CD4-positive, alpha-beta memory T cell (primary cell): Measurements from ENCODE around the gene SLC7A5. TPM values are rescaled to one million over a fixed set of nuclear protein-coding genes. Genes with fewer than 3 reads are reported as not detected.
A peak's percentile ranks its signal among the peaks of the same experiment; 100 is the strongest.
"Not testable (repeated sequence)": the region's sequence is repeated elsewhere in the genome, so short reads cannot be mapped to it uniquely, and the experiment has no call there.

ENCODE experiments used
- CTCF ChIA-PET: fragments of 350-600 bp; sonication (Branson Sonifier 250); formaldehyde crosslinking; loops from one replicate; lab custom pipeline; 2021; ENCODE audit warnings: inconsistent platforms; ENCODE audit not compliant: partially characterized antibody; lab: Charles Lee
- POLR2A ChIA-PET: fragments of 350-600 bp; sonication (Branson Sonifier 250); formaldehyde crosslinking; loops from one replicate; lab custom pipeline; 2021; ENCODE audit not compliant: partially characterized antibody; lab: Charles Lee
- DNase-seq, 5 donors: peaks; one replicate each; pipeline versions ENCODE4 v3.0.0 to v3.0.0-alpha.2; 2020 to 2022; ENCODE audit warnings: mixed read lengths in 1 of 5
- H3K27ac ChIP-seq: one replicate; pipeline ENCODE4 v1.7.0; 2013; ENCODE audit warnings: low read depth, low read length
- H3K27me3 ChIP-seq: 2 replicates; pipeline ENCODE4 v1.7.0; 2013; ENCODE audit warnings: mild to moderate bottlenecking, low read length, moderate library complexity; ENCODE audit not compliant: insufficient read depth
- H3K36me3 ChIP-seq: 2 replicates; pipeline ENCODE4 v1.7.0; 2013; ENCODE audit warnings: mild to moderate bottlenecking, low read length, moderate library complexity; ENCODE audit not compliant: insufficient read depth
- H3K4me1 ChIP-seq: 2 replicates; pipeline ENCODE4 v1.7.0; 2013; ENCODE audit warnings: mild to moderate bottlenecking, low read length, moderate library complexity; ENCODE audit not compliant: insufficient read depth
- H3K4me3 ChIP-seq, 2 donors: one replicate each; pipeline ENCODE4 v1.7.0; 2013; ENCODE audit warnings: low read length in 2 of 2, mild to moderate bottlenecking in 1 of 2
- H3K9me3 ChIP-seq, 2 donors: one replicate each; pipeline ENCODE4 v1.7.0; 2013; ENCODE audit warnings: low read length in 2 of 2, control low read depth in 1 of 2; ENCODE audit not compliant: control insufficient read depth in 1 of 2
- H3K27ac Mint-ChIP-seq, 7 donors: one replicate each; pipeline ENCODE4 v1.8.0; 2020 to 2021; ENCODE audit warnings: mixed read lengths in 7 of 7, mild to moderate bottlenecking in 6 of 7, inconsistent platforms in 3 of 7, moderate library complexity in 3 of 7
- H3K27me3 Mint-ChIP-seq, 2 donors: one replicate each; pipeline ENCODE4 v1.8.0; 2020 to 2021; ENCODE audit warnings: mixed read lengths in 2 of 2
- H3K36me3 Mint-ChIP-seq, 2 donors: one replicate each; pipeline ENCODE4 v1.8.0; 2020 to 2021; ENCODE audit warnings: mixed read lengths in 2 of 2, inconsistent platforms in 1 of 2, mild to moderate bottlenecking in 1 of 2
- H3K4me1 Mint-ChIP-seq, 4 donors: one replicate each; pipeline ENCODE4 v1.8.0; 2020 to 2021; ENCODE audit warnings: mixed read lengths in 4 of 4, mild to moderate bottlenecking in 1 of 4
- H3K4me3 Mint-ChIP-seq, 8 donors: one replicate each; pipeline ENCODE4 v1.8.0; 2020 to 2021; ENCODE audit warnings: mixed read lengths in 8 of 8, mild to moderate bottlenecking in 7 of 8, moderate library complexity in 6 of 8, inconsistent platforms in 3 of 8
- H3K9me3 Mint-ChIP-seq, 8 donors: one replicate each; pipeline ENCODE4 v1.8.0; 2020 to 2021; ENCODE audit warnings: mixed read lengths in 8 of 8, mild to moderate bottlenecking in 5 of 8, inconsistent platforms in 3 of 8, moderate library complexity in 1 of 8
- intact Hi-C: fragments of 100-400 bp; cut with micrococcal nuclease; formaldehyde crosslinking; loops from one replicate; pipeline ENCODE4 v1.15.1; 2023
- polyA plus RNA-seq, 2 donors: library from polyadenylated mRNA; unstranded; fragments of 300-500 nt; fragmentation: Illumina TruSeq; gene quantifications; one replicate each; pipeline ENCODE4 v1.2.3, GENCODE V29; 2021
- total RNA-seq, 2 experiments: library from RNA; stranded (reverse); gene quantifications; one replicate each; pipeline ENCODE4 v1.2.3, GENCODE V29; 2021

Gene SLC7A5
- total and polyA plus RNA-seq, 4 experiments from 2014 or later: 3.5 to 13.5 (median 9.2) TPM

GRCh38 chr16:87829622-87829980 lies 39.7 kb downstream of the SLC7A5 start:
- H3K27me3 ChIP-seq: no peaks in the 10 kb centered on the region
- no peaks in the 10 kb centered on the region for H3K9me3 ChIP-seq
- no peak overlapping the region for H3K27ac ChIP-seq
- no peak overlapping the region for H3K4me3 ChIP-seq
- H3K27me3 Mint-ChIP-seq: no peaks in the 10 kb centered on the region
- POLR2A ChIA-PET: no interaction called here
- CTCF ChIA-PET: no interaction called here
- peak in 1 of 5 donors; percentile 38 for DNase-seq
- H3K4me1 Mint-ChIP-seq: no peaks in the 10 kb centered on the region
- intact Hi-C loops: no loop called here
- no peaks in the 10 kb centered on the region for H3K4me1 ChIP-seq
- H3K27ac Mint-ChIP-seq: peak overlapping the region in 1 of 7 donors; percentile 90
- peak overlapping the region in 1 of 8 donors; percentile 49 for H3K4me3 Mint-ChIP-seq
- peaks cover 8 to 38% of the 10 kb centered on the region in 2 donors for H3K36me3 Mint-ChIP-seq
- H3K36me3 ChIP-seq: no peaks in the 10 kb centered on the region
- no peaks in the 10 kb centered on the region for H3K9me3 Mint-ChIP-seq

GRCh38 chr16:87828907-87829621 lies 40.2 kb downstream of the SLC7A5 start:
- Mint-ChIP-seq H3K27ac (peak overlapping the region in 4 of 7 donors; percentile 56 to 90 (median 77)), H3K27me3 (no peaks in the 10 kb centered on the region), H3K9me3 (no peaks in the 10 kb centered on the region), H3K36me3 (peaks cover 5 to 32% of the 10 kb centered on the region in 2 donors), H3K4me3 (no peak overlapping the region), H3K4me1 (no peaks in the 10 kb centered on the region)
- Histone ChIP-seq H3K27ac (no peak overlapping the region), H3K36me3 (no peaks in the 10 kb centered on the region), H3K4me3 (no peak overlapping the region), H3K4me1 (no peaks in the 10 kb centered on the region), H3K27me3 (no peaks in the 10 kb centered on the region), H3K9me3 (no peaks in the 10 kb centered on the region)
- intact Hi-C loops: no loop called here
- peak in 1 of 5 donors; percentile 45 for DNase-seq
- ChIA-PET CTCF (interaction anchor here (1.1 kb wide), 1 partner anchor 20 kb away, joined by 3 read pairs; no protein-coding TSS in a partner anchor), POLR2A (no interaction called here)

GRCh38 chr16:87828071-87828906 lies 41.0 kb downstream of the SLC7A5 start:
- Mint-ChIP-seq H3K27ac (peak overlapping the region in 2 of 7 donors; percentile 75 to 90), H3K27me3 (no peaks in the 10 kb centered on the region), H3K4me1 (no peaks in the 10 kb centered on the region), H3K9me3 (no peaks in the 10 kb centered on the region), H3K36me3 (peaks cover 3 to 26% of the 10 kb centered on the region in 2 donors), H3K4me3 (peak overlapping the region in 1 of 8 donors; percentile 10)
- Histone ChIP-seq H3K27me3 (no peaks in the 10 kb centered on the region), H3K27ac (no peak overlapping the region), H3K4me1 (no peaks in the 10 kb centered on the region), H3K36me3 (no peaks in the 10 kb centered on the region), H3K4me3 (no peak overlapping the region), H3K9me3 (no peaks in the 10 kb centered on the region)
- intact Hi-C loops: no loop called here
- POLR2A ChIA-PET: no interaction called here
- CTCF ChIA-PET: interaction anchor here (1.0 to 1.1 kb wide), 3 partner anchors 21 to 49 kb away, joined by 3 to 4 read pairs (median 3); no protein-coding TSS in a partner anchor
- peak in 1 of 5 donors; percentile 42 for DNase-seq

GRCh38 chr16:87827588-87827915 lies 41.8 kb downstream of the SLC7A5 start:
- H3K27ac Mint-ChIP-seq: peak overlapping the region in 1 of 7 donors; percentile 90
- H3K4me3 Mint-ChIP-seq, POLR2A ChIA-PET, H3K27me3 ChIP-seq, H3K9me3 Mint-ChIP-seq, H3K36me3 ChIP-seq, H3K27ac ChIP-seq, H3K27me3 Mint-ChIP-seq, H3K4me1 ChIP-seq, DNase-seq, H3K9me3 ChIP-seq, H3K4me3 ChIP-seq, H3K4me1 Mint-ChIP-seq, intact Hi-C loops: not testable (repeated sequence)
- peaks cover 3 to 22% of the 10 kb centered on the region in 2 donors for H3K36me3 Mint-ChIP-seq
- CTCF ChIA-PET: interaction anchor here (1.0 to 1.1 kb wide), 2 partner anchors 44 to 49 kb away, joined by 3 to 4 read pairs; no protein-coding TSS in a partner anchor

GRCh38 chr16:87826798-87827587 lies 42.3 kb downstream of the SLC7A5 start:
- ChIA-PET POLR2A (no interaction called here), CTCF (interaction anchor here (1.0 to 1.1 kb wide), 2 partner anchors 45 to 48 kb away, joined by 3 to 4 read pairs; no protein-coding TSS in a partner anchor)
- intact Hi-C loops: no loop called here
- no peaks in the 10 kb centered on the region for H3K36me3 ChIP-seq
- H3K4me1 ChIP-seq: no peaks in the 10 kb centered on the region
- Mint-ChIP-seq H3K27ac (peak overlapping the region in 1 of 7 donors; percentile 90), H3K4me3 (no peak overlapping the region), H3K9me3 (no peaks in the 10 kb centered on the region), H3K4me1 (peaks cover 0 to 1% (median 0%) of the 10 kb centered on the region in 4 donors), H3K27me3 (no peaks in the 10 kb centered on the region), H3K36me3 (peaks cover 3 to 20% of the 10 kb centered on the region in 2 donors)
- DNase-seq: peak in 1 of 5 donors; percentile 43
- no peak overlapping the region for H3K27ac ChIP-seq
- no peak overlapping the region for H3K4me3 ChIP-seq
- H3K9me3 ChIP-seq: no peaks in the 10 kb centered on the region
- no peaks in the 10 kb centered on the region for H3K27me3 ChIP-seq

GRCh38 chr16:87826407-87826797 lies 42.9 kb downstream of the SLC7A5 start:
- Mint-ChIP-seq H3K27ac (peak overlapping the region in 1 of 7 donors; percentile 90), H3K4me3 (peak overlapping the region in 1 of 8 donors; percentile 35), H3K36me3 (peaks cover 3 to 15% of the 10 kb centered on the region in 2 donors)
- H3K9me3 ChIP-seq, intact Hi-C loops, H3K9me3 Mint-ChIP-seq, H3K27ac ChIP-seq, CTCF ChIA-PET, H3K4me1 ChIP-seq, H3K36me3 ChIP-seq, H3K27me3 Mint-ChIP-seq, H3K27me3 ChIP-seq, H3K4me3 ChIP-seq, POLR2A ChIA-PET, H3K4me1 Mint-ChIP-seq: not testable (repeated sequence)
- peak in 1 of 5 donors; percentile 25 for DNase-seq

- Mint-ChIP-seq H3K27ac (peak overlapping the region in 1 of 7 donors; percentile 90), H3K36me3 (peaks cover 0 to 10% of the 10 kb centered on the region in 2 donors), H3K4me1 (peaks cover 0 to 11% (median 2%) of the 10 kb centered on the region in 4 donors)
- H3K4me3 ChIP-seq, H3K36me3 ChIP-seq, H3K4me1 ChIP-seq, H3K9me3 Mint-ChIP-seq, H3K27ac ChIP-seq, intact Hi-C loops, H3K27me3 Mint-ChIP-seq, H3K27me3 ChIP-seq, H3K4me3 Mint-ChIP-seq, H3K9me3 ChIP-seq, POLR2A ChIA-PET: not testable (repeated sequence)
- peak in 1 of 5 donors; percentile 32 for DNase-seq
- CTCF ChIA-PET: interaction anchor here (1.2 kb wide), 1 partner anchor 24 kb away, joined by 3 read pairs; no protein-coding TSS in a partner anchor
These were observed 43.5 kb downstream of the SLC7A5 start for GRCh38 chr16:87825842-87826120.
